HCT116 (cell line): ENCODE measurements around the gene PREX1. TPM values are rescaled to one million over a fixed set of nuclear protein-coding genes. Genes with fewer than 3 reads are reported as not detected.

Experiments
- ATAC-seq: fragments of 200-7000 bp; cut with Tn5 transposase; 2 replicates; pipeline ENCODE4 v1.9.1; 2020; ENCODE audit warnings: mild to moderate bottlenecking, moderate library complexity
- BruUV-seq: library from RNA; stranded (reverse); fragments of 400-500 nt; replicated peaks from 2 replicates; lab custom pipeline; 2021; lab: Mats Ljungman, UMichigan
- CTCF ChIA-PET: fragments of 300-600 bp; sonication (Branson Sonifier 250); formaldehyde crosslinking; loops from one replicate; lab custom pipeline; 2021; ENCODE audit warnings: antibody characterized with exemption; lab: Charles Lee
- POLR2A ChIA-PET: fragments of 300-600, 350-600 bp; sonication (Branson Sonifier 250); formaldehyde crosslinking; loops from one replicate; lab custom pipeline; 2021; ENCODE audit warnings: antibody characterized with exemption; lab: Charles Lee
- RAD21 ChIA-PET, 2 experiments: fragments of 300-600 bp; sonication (Branson Sonifier 250); formaldehyde crosslinking; loops; one replicate each; lab custom pipeline; 2023; ENCODE audit warnings: low total read pairs in 2 of 2; ENCODE audit not compliant: uncharacterized antibody in 2 of 2, unreplicated experiment in 2 of 2, low non-redundant PET in 1 of 2; lab: Charles Lee
- DNase-seq: peaks from one replicate; pipeline ENCODE4 v3.0.0-alpha.2; 2010; ENCODE audit warnings: low read depth, low spot score
- H2AFZ ChIP-seq: fragments of 200-600 bp; shearing (Covaris generic), sonication (generic); 2 replicates; pipeline ENCODE4 v1.6.1; 2017; ENCODE audit warnings: low read depth, mixed run types, mixed read lengths, antibody characterized with exemption, low read length; ENCODE audit not compliant: poor library complexity, severe bottlenecking
- H3K27ac ChIP-seq: 2 replicates; pipeline ENCODE4 v1.5.1; 2012; ENCODE audit warnings: low read depth, low read length
- H3K27me3 ChIP-seq: fragments of 200-600 bp; sonication (generic); 2 replicates; pipeline ENCODE4 v1.6.1; 2016; ENCODE audit warnings: mixed run types, low read length, mixed read lengths; ENCODE audit not compliant: insufficient read depth
- H3K36me3 ChIP-seq, 2 experiments: fragments of 200-500 bp in 1 of 2; fragments of 200-600 bp in 1 of 2; sonication (Bioruptor generic) in 1 of 2; sonication (generic) in 1 of 2; 2 replicates each; pipeline versions ENCODE4 v1.5.1 to v1.6.1; 2014 to 2016; ENCODE audit warnings: low read length in 2 of 2, inconsistent platforms in 1 of 2, mixed read lengths in 1 of 2, mixed run types in 1 of 2; ENCODE audit not compliant: insufficient read depth in 2 of 2, control insufficient read depth in 1 of 2
- H3K4me1 ChIP-seq, 2 experiments: fragments of 200-600 bp in 1 of 2; sonication (generic) in 1 of 2; 2 replicates each; pipeline versions ENCODE4 v1.5.1 to v1.6.1; 2012 to 2017; ENCODE audit warnings: low read length in 2 of 2, inconsistent platforms in 1 of 2, mild to moderate bottlenecking in 1 of 2, mixed read lengths in 1 of 2, mixed run types in 1 of 2, moderate library complexity in 1 of 2; ENCODE audit not compliant: insufficient read depth in 2 of 2, control insufficient read depth in 1 of 2
- H3K4me2 ChIP-seq: fragments of 200-600 bp; sonication (generic); 2 replicates; pipeline ENCODE4 v1.6.1; 2017; ENCODE audit warnings: mixed run types, low read length, mixed read lengths
- H3K4me3 ChIP-seq, 2 experiments: fragments of 200-600 bp in 1 of 2; sonication (generic) in 1 of 2; replicated peaks in 1 of 2; 2 replicates each; pipeline ENCODE4 v1.5.1; 2011 to 2016; ENCODE audit warnings: low read length in 2 of 2, control low read depth in 1 of 2, low read depth in 1 of 2, mild to moderate bottlenecking in 1 of 2, mixed read lengths in 1 of 2, mixed run types in 1 of 2
- H3K79me2 ChIP-seq: fragments of 200-600 bp; sonication (generic); 2 replicates; pipeline ENCODE4 v1.6.1; 2017; ENCODE audit warnings: mild to moderate bottlenecking, mixed run types, low read length, moderate library complexity, mixed read lengths; ENCODE audit not compliant: insufficient read depth
- H3K9ac ChIP-seq: fragments of 200-600 bp; sonication (generic); 2 replicates; pipeline ENCODE4 v1.6.1; 2016; ENCODE audit warnings: low read length, mixed read lengths
- H3K9me2 ChIP-seq: fragments of 200-600 bp; sonication (generic), shearing (Covaris generic); 2 replicates; pipeline ENCODE4 v1.6.1; 2017; ENCODE audit warnings: mixed run types, mild to moderate bottlenecking, moderate library complexity; ENCODE audit not compliant: insufficient read depth
- H3K9me3 ChIP-seq, 2 experiments: fragments of 200-500 bp in 1 of 2; fragments of 200-600 bp in 1 of 2; sonication (Bioruptor generic) in 1 of 2; sonication (generic) in 1 of 2; 2 replicates each; pipeline ENCODE4 v1.6.1; 2014 to 2017; ENCODE audit warnings: low read length in 2 of 2, mixed read lengths in 2 of 2, inconsistent platforms in 1 of 2, low read depth in 1 of 2, mild to moderate bottlenecking in 1 of 2, mixed run types in 1 of 2, moderate library complexity in 1 of 2; ENCODE audit not compliant: control insufficient read depth in 1 of 2, insufficient read depth in 1 of 2
- H4K20me1 ChIP-seq: fragments of 200-600 bp; sonication (generic), shearing (Covaris generic); 2 replicates; pipeline ENCODE4 v1.6.1; 2017; ENCODE audit warnings: mixed run types, mild to moderate bottlenecking, moderate library complexity; ENCODE audit not compliant: insufficient read depth
- CEBPB ChIP-seq: IDR thresholded peaks from 2 replicates; pipeline ENCODE4 v1.6.1; 2012; ENCODE audit warnings: low read depth
- EZH2 ChIP-seq: fragments of 200-600 bp; sonication (generic); IDR thresholded peaks from 2 replicates; pipeline ENCODE4 v1.6.1; 2017; ENCODE audit warnings: antibody characterized with exemption, mixed run types
- POLR2AphosphoS5 ChIP-seq: IDR thresholded peaks from 2 replicates; pipeline ENCODE4 v1.6.1; 2011; ENCODE audit warnings: mild to moderate bottlenecking, low read depth, low read length, moderate library complexity
- SP1 ChIP-seq: IDR thresholded peaks from 2 replicates; pipeline ENCODE4 v1.6.1; 2012; ENCODE audit warnings: low read depth
- SRF ChIP-seq: IDR thresholded peaks from 2 replicates; pipeline ENCODE4 v1.6.1; 2012; ENCODE audit warnings: low read depth
- ZBTB33 ChIP-seq: IDR thresholded peaks from 2 replicates; pipeline ENCODE4 v1.6.1; 2011; ENCODE audit warnings: mild to moderate bottlenecking, low read length, moderate library complexity; ENCODE audit not compliant: insufficient replicate concordance; ENCODE audit errors: extremely low read depth
- intact Hi-C: fragments of 100-400 bp; cut with micrococcal nuclease; formaldehyde crosslinking; loops from 2 replicates; pipeline ENCODE4 v1.10.0; 2022
- total RNA-seq: library from RNA; stranded (reverse); gene quantifications from one replicate; pipeline ENCODE4 v1.2.1, GENCODE V29; 2021; ENCODE audit not compliant: unreplicated experiment
- TF ChIP-seq, protein P1 (sequence below): IDR thresholded peaks from 2 replicates; pipeline ENCODE4 v1.6.1; 2012
- TF ChIP-seq, protein P2 (sequence below): IDR thresholded peaks from 2 replicates; pipeline ENCODE4 v1.6.1; 2012

Gene PREX1
- total RNA-seq, 1 experiment from 2014 or later, result 6.1 TPM

- H3K79me2 ChIP-seq, result no peaks in the 10 kb centered on the region
- H3K9ac ChIP-seq, result no peak overlapping the region
- no peaks in the 10 kb centered on the region for H3K9me2 ChIP-seq
- H3K4me1 ChIP-seq, result peaks cover 0 to 19% of the 10 kb centered on the region in 2 experiments; a peak in 2 of 4 replicates
- DNase-seq (no peak), ATAC-seq (no peak)
- H3K36me3 ChIP-seq, result no peaks in the 10 kb centered on the region
- POLR2A ChIA-PET, result no interaction called here
- H3K9me3 ChIP-seq, result no peaks in the 10 kb centered on the region
- H3K27me3 ChIP-seq, result no peaks in the 10 kb centered on the region
- no peak overlapping the region for H3K4me3 ChIP-seq
- CTCF ChIA-PET, result interaction anchor here (1.1 kb wide), 1 partner anchor 15 kb away, joined by 4 read pairs; no protein-coding TSS in a partner anchor
- intact Hi-C loops, result no loop called here
- no peak overlapping the region for H2AFZ ChIP-seq
- no peak overlapping the region for H3K4me2 ChIP-seq
- H3K27ac ChIP-seq, result no peak overlapping the region
- H4K20me1 ChIP-seq, result no peaks in the 10 kb centered on the region
- TF ChIP-seq, protein P1, sequence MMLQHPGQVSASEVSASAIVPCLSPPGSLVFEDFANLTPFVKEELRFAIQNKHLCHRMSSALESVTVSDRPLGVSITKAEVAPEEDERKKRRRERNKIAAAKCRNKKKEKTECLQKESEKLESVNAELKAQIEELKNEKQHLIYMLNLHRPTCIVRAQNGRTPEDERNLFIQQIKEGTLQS, result no peak
- TF ChIP-seq SP1, result no peak
- TF ChIP-seq SRF, result no peak
- no peak for TF ChIP-seq EZH2
- TF ChIP-seq, all 23 proteins: peak for 0
- RAD21 ChIA-PET, result no interaction called here
- no TSS peak for BruUV-seq
Measured at GRCh38 chr20:48642105-48642880, 185.5 kb downstream of the PREX1 start.

DNA sequence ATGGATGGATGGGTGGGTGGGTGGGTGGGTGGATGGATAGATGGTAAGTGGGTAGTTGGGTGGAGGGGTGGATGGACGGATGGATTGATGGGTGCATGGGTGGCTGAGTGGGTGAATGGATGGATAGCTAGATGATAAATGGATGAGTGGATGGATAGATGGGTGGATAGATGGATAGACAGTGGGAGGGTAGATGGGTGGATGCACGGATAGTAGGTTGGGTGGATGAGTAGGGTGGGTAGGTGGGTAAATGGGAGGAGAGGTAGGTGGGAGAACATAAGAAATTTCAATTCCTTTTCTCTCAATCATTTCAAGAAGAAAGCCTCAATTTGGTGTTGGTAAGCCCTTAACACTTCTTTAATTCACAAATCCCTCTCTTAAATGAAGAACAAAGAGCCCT is 186.9 kb downstream of the PREX1 start:
- CTCF ChIA-PET, result interaction anchor here (1.4 kb wide), 1 partner anchor 17 kb away, joined by 4 read pairs; no protein-coding TSS in a partner anchor
- no peak for TF ChIP-seq POLR2AphosphoS5
- TF ChIP-seq, protein P2, sequence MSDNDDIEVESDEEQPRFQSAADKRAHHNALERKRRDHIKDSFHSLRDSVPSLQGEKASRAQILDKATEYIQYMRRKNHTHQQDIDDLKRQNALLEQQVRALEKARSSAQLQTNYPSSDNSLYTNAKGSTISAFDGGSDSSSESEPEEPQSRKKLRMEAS, result no peak
- TF ChIP-seq CEBPB, result no peak
- no peak for TF ChIP-seq SRF
- TF ChIP-seq ZBTB33, result no peak
- POLR2A ChIA-PET, result no interaction called here
- Histone ChIP-seq H3K4me2 (no peak overlapping the region), H3K4me1 (peaks cover 0 to 19% of the 10 kb centered on the region in 2 experiments; a peak in 2 of 4 replicates), H3K9me3 (no peaks in the 10 kb centered on the region), H3K36me3 (no peaks in the 10 kb centered on the region), H2AFZ (no peak overlapping the region), H3K27ac (no peak overlapping the region), H3K79me2 (no peaks in the 10 kb centered on the region), H3K9me2 (no peaks in the 10 kb centered on the region), H4K20me1 (no peaks in the 10 kb centered on the region), H3K9ac (no peak overlapping the region), H3K4me3 (no peak overlapping the region), H3K27me3 (no peaks in the 10 kb centered on the region)
- no peak for ATAC-seq
- RAD21 ChIA-PET, result no interaction called here
- intact Hi-C loops, result no loop called here
- DNase-seq, result no peak
- no TSS peak for BruUV-seq
